WTC11 (cell line): Measurements from ENCODE around the gene KDM3B. TPM values are rescaled to one million over a fixed set of nuclear protein-coding genes. Genes with fewer than 3 reads are reported as not detected.
A peak's percentile ranks its signal among the peaks of the same experiment; 100 is the strongest.

Experiments
- AR ChIP-seq: fragments of 250-450 bp; sonication (Bioruptor Pico); IDR thresholded peaks from 2 replicates; pipeline ENCODE4 v1.9.0; 2021; ENCODE audit warnings: mild to moderate bottlenecking
- ARID4B ChIP-seq: sonication (generic); formaldehyde crosslinking; IDR thresholded peaks from 2 replicates; pipeline ENCODE4 v1.8.0; 2023; ENCODE audit warnings: missing genetic modification reagents, mild to moderate bottlenecking, borderline replicate concordance
- ATF3 ChIP-seq: sonication (generic); formaldehyde crosslinking; conservative IDR thresholded peaks from 2 replicates; pipeline ENCODE4 v1.8.1; 2022; ENCODE audit warnings: mild to moderate bottlenecking, missing genetic modification reagents
- CDX4 ChIP-seq: fragments of 250-450 bp; sonication (Bioruptor Pico); IDR thresholded peaks from 2 replicates; pipeline ENCODE4 v1.9.0; 2021; ENCODE audit warnings: moderate library complexity, mild to moderate bottlenecking, inconsistent platforms, borderline replicate concordance
- E2F1 ChIP-seq: sonication (generic); formaldehyde crosslinking; IDR thresholded peaks from 2 replicates; pipeline ENCODE4 v1.8.0; 2022; ENCODE audit warnings: mild to moderate bottlenecking, missing genetic modification reagents
- EMX1 ChIP-seq: fragments of 250-450 bp; sonication (Bioruptor Pico); IDR thresholded peaks from 2 replicates; pipeline ENCODE4 v1.8.0; 2021; ENCODE audit warnings: mild to moderate bottlenecking
- ERG ChIP-seq: fragments of 250-450 bp; sonication (Bioruptor Pico); IDR thresholded peaks from 2 replicates; pipeline ENCODE4 v1.8.0; 2021; ENCODE audit warnings: mild to moderate bottlenecking
- HMGA2 ChIP-seq: fragments of 250-450 bp; sonication (Bioruptor Pico); IDR thresholded peaks from 2 replicates; pipeline ENCODE4 v1.4.0; 2021; ENCODE audit warnings: mild to moderate bottlenecking, moderate library complexity
- IRF2 ChIP-seq: sonication (generic); formaldehyde crosslinking; IDR thresholded peaks from 2 replicates; pipeline ENCODE4 v1.8.0; 2022; ENCODE audit warnings: low read depth, missing genetic modification reagents, borderline replicate concordance
- MYBL2 ChIP-seq: sonication (generic); formaldehyde crosslinking; IDR thresholded peaks from 2 replicates; pipeline ENCODE4 v1.8.1; 2023; ENCODE audit warnings: mild to moderate bottlenecking, moderate library complexity, missing genetic modification reagents
- NFATC4 ChIP-seq: fragments of 250-450 bp; sonication (Bioruptor Pico); IDR thresholded peaks from 2 replicates; pipeline ENCODE4 v1.9.0; 2021; ENCODE audit warnings: mild to moderate bottlenecking
- NFE2L1 ChIP-seq: sonication (generic); formaldehyde crosslinking; IDR thresholded peaks from 2 replicates; pipeline ENCODE4 v1.8.1; 2023; ENCODE audit warnings: missing genetic modification reagents
- NR2C2 ChIP-seq: sonication (generic); formaldehyde crosslinking; IDR thresholded peaks from 2 replicates; pipeline ENCODE4 v1.8.0; 2022; ENCODE audit warnings: mild to moderate bottlenecking, missing genetic modification reagents
- OVOL2 ChIP-seq: fragments of 250-450 bp; sonication (Bioruptor Pico); IDR thresholded peaks from 2 replicates; pipeline ENCODE4 v1.9.0; 2021; ENCODE audit warnings: mild to moderate bottlenecking, borderline replicate concordance
- TCF7 ChIP-seq: sonication (generic); formaldehyde crosslinking; IDR thresholded peaks from 2 replicates; pipeline ENCODE4 v1.8.0; 2022; ENCODE audit warnings: mild to moderate bottlenecking, low read depth, missing genetic modification reagents, moderate library complexity
- TEAD1 ChIP-seq: sonication (generic); formaldehyde crosslinking; IDR thresholded peaks from 2 replicates; pipeline ENCODE4 v1.8.0; 2022; ENCODE audit warnings: mild to moderate bottlenecking, missing genetic modification reagents
- USF1 ChIP-seq: sonication (generic); formaldehyde crosslinking; IDR thresholded peaks from 2 replicates; pipeline ENCODE4 v1.8.0; 2022; ENCODE audit warnings: mild to moderate bottlenecking, missing genetic modification reagents
- USF2 ChIP-seq: sonication (generic); formaldehyde crosslinking; IDR thresholded peaks from 2 replicates; pipeline ENCODE4 v1.8.1; 2023; ENCODE audit warnings: mild to moderate bottlenecking, missing genetic modification reagents, moderate library complexity
- ZBTB43 ChIP-seq: sonication (generic); formaldehyde crosslinking; IDR thresholded peaks from 2 replicates; pipeline ENCODE4 v1.8.1; 2023; ENCODE audit warnings: mild to moderate bottlenecking, missing genetic modification reagents
- ZNF232 ChIP-seq: sonication (generic); formaldehyde crosslinking; IDR thresholded peaks from 2 replicates; pipeline ENCODE4 v1.8.0; 2022; ENCODE audit warnings: mild to moderate bottlenecking, missing genetic modification reagents
- ZNF512 ChIP-seq: sonication (generic); formaldehyde crosslinking; IDR thresholded peaks from 2 replicates; pipeline ENCODE4 v1.8.1; 2022; ENCODE audit warnings: missing genetic modification reagents, borderline replicate concordance
- total RNA-seq: library from RNA; stranded (reverse); gene quantifications from 3 replicates; pipeline ENCODE4 v1.2.3, GENCODE V29; 2021

The KDM3B gene
- total RNA-seq, 1 experiment from 2014 or later: 87.9 TPM

- TF ChIP-seq USF1 (CRISPR knock-in tag): peak; percentile 67; the same call in 1 of the 2 replicates
- TF ChIP-seq ARID4B (CRISPR knock-in tag): peak; percentile 94
- TF ChIP-seq NR2C2 (CRISPR knock-in tag): 0 out of 2 replicates have a peak, but pooled peaks have one; percentile 25
- TF ChIP-seq ZBTB43: 0 out of 2 replicates have a peak, but pooled peaks have one; percentile 74
- no peak for TF ChIP-seq EMX1 (CRISPR knock-in tag)
- TF ChIP-seq ERG (CRISPR knock-in tag): peak; percentile 77; the same call in 1 of the 2 replicates
- peak; percentile 33; the same call in 1 of the 2 replicates for TF ChIP-seq OVOL2
- peak; percentile 90; the same call in 1 of the 2 replicates for TF ChIP-seq CDX4 (CRISPR knock-in tag)
- peak; percentile 56; the same call in 1 of the 2 replicates for TF ChIP-seq AR (CRISPR knock-in tag)
- TF ChIP-seq TCF7 (CRISPR knock-in tag): peak; percentile 59; the same call in 1 of the 2 replicates
- TF ChIP-seq TEAD1 (CRISPR knock-in tag): peak; percentile 84; the same call in 1 of the 2 replicates
- TF ChIP-seq ZNF512: 0 out of 2 replicates have a peak, but pooled peaks have one; percentile 25
- peak; percentile 87 for TF ChIP-seq MYBL2 (CRISPR knock-in tag)
- TF ChIP-seq HMGA2 (CRISPR knock-in tag): peak; percentile 58; the same call in 1 of the 2 replicates
- peak; percentile 74 for TF ChIP-seq IRF2 (CRISPR knock-in tag)
- TF ChIP-seq NFE2L1 (CRISPR knock-in tag): peak; percentile 52; the same call in 1 of the 2 replicates
- TF ChIP-seq ZNF232 (CRISPR knock-in tag): peak; percentile 61
- no peak; the same call in 1 of the 2 replicates for TF ChIP-seq E2F1
- peak; percentile 86; the same call in 1 of the 2 replicates for TF ChIP-seq NFATC4
- 0 out of 2 replicates have a peak, but pooled peaks have one; percentile 41 for TF ChIP-seq USF2 (CRISPR knock-in tag)
- TF ChIP-seq ATF3 (CRISPR knock-in tag): no peak
Observed at GRCh38 chr5:138337685-138338410, 14.6 kb upstream of the KDM3B start, which contains the start of gene FAM53C (continued).
